HG03442 (cell line): ENCODE data around the gene SYT8.
"Not testable (repeated sequence)": the region's sequence is repeated elsewhere in the genome, so short reads cannot be mapped to it uniquely, and the experiment has no call there.

Experiments
- ATAC-seq: cut with Tn5 transposase; IDR thresholded peaks from one replicate; pipeline ENCODE4 v1.9.1; 2021; ENCODE audit warnings: mild to moderate bottlenecking, moderate library complexity; ENCODE audit not compliant: unreplicated experiment

The SYT8 gene

DNA sequence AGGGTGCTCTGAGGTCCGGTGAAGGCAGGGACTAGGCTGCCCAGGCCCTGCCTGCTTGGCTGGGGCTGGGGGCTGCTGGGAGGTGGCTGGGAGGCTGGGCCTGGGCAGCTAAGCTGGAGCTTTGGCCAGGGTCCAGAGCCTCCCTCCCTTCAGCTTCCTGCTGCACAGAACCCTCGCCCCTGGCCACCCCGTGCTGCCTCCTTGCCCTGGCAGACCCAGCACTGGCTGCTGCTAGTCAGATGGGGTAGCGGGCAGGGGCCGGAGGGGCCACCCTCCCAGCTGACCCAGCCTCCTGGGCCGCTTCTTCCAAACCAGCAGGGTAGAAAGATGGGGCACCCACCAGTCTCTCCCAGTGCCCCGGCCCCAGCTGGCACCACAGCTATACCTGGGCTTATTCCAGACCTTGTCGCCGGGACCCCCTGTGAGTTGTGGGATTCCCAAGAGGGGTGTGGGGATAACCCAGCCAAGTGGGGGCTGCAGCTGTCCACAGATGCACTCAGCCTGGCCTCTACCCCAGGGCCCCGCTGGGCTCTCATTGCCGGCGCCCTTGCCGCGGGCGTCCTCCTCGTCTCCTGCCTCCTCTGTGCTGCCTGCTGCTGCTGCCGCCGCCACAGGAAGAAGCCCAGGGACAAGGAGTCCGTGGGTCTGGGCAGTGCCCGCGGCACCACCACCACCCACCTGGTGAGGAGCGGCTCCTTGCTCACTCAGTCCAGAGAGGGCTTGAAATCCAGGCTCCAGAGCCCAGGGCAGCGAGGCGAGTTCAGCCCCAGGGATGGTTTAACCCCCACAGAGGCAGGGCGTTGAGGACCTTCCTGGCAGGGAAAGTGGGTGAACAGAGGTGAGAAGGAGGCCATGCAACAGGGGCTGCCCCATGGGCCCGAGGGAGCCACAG lies at the start of gene SYT8:
Gene SYT8 (plus strand): TSS at position 212 of the 892 bp plus-strand sequence. CDS start 116 bp downstream, at position 328.
- ATAC-seq: no peak

- ATAC-seq: no peak
These were observed 48.9 kb upstream of the SYT8 start for GRCh38 chr11:1785749-1786413.

GRCh38 chr11:1786466-1786865 lies 48.3 kb upstream of the SYT8 start:
- ATAC-seq: no peak

DNA sequence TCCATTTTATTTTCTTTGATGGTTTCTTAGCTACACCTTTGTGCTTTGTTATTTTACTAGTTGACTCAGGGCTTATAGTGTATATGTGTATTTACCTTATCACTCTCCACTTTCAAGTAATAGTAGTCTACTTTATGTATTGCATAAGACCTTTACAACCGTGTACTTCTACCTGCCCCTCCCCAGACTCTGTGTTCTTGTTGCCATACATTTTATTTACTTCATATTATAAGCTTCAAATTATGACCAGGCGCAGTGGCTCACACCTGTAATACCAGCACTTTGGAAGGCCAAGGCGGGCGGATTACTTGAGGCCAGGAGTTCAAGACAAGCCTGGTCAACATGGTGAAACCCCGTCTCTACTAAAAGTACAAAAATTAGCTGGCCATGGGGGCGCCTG lies 42.9 kb upstream of the SYT8 start:
- no peak for ATAC-seq

DNA sequence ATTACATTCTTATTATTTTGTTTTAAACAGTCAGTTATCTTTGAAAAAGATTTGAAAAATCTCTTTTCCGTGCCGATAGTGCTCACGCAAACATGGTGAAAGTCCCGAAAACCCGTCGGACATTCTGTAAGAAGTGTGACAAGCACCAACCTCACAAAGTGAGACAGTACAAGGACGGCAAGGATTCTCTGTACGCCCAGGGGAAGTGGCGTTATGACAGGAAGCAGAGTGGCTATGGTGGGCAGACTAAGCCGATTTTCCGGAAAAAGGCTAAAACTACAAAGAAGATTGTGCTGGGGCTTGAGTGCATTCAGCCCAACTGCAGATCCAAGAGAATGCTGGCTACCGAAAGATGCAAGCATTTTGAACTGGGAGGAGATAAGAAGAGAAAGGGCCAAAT lies 42.3 kb upstream of the SYT8 start:
- no peak for ATAC-seq

- no peak for ATAC-seq
These were observed 41.7 kb upstream of the SYT8 start for GRCh38 chr11:1793081-1793480.

GRCh38 chr11:1796413-1797011 lies 38.3 kb upstream of the SYT8 start:
- no peak for ATAC-seq

DNA sequence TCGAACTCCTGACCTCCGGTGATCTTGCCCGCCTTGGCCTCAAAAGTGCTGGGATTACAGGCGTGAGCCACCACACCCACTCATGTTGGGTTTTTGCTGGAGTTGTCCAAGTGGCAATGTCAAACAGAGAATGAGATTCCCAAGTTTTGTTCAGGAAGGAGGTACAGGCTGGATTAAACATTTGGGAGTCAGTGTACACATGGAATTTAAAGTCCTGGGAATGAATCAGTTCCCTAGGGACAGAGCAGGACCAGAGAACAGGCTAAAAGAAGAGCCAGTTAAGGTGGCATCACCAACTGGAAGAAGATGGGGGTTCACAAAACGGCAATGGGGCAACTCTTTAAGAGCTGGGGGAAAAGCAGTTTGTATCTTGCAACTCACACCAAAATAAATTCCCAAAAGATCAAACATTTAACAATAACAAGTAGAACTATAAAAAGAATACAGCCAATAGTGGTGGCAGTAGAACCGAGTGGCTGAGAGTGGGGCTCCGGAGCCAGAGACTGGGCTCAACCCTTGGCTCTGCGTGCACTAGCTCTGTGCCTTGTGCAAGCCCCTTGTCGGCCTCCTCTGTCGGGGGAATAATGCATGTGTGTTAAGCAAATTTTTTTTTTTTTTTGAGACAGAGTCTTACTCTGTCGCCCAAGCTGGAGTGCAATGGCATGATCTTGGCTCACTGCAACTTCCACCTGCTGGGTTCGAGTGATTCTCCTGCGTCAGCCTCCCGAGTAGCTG lies 37.2 kb upstream of the SYT8 start:
- no peak for ATAC-seq

GRCh38 chr11:1803246-1803645 lies 31.5 kb upstream of the SYT8 start:
- no peak for ATAC-seq

- ATAC-seq: not testable (repeated sequence)
These were observed 30.8 kb upstream of the SYT8 start for GRCh38 chr11:1803835-1804519.

- no peak for ATAC-seq
These were observed 29.3 kb upstream of the SYT8 start for GRCh38 chr11:1805525-1805924.

GRCh38 chr11:1807264-1807995 lies 27.4 kb upstream of the SYT8 start:
- ATAC-seq: no peak

- ATAC-seq: no peak
These were observed 24.0 kb upstream of the SYT8 start for GRCh38 chr11:1810761-1811160.

GRCh38 chr11:1812274-1812673 lies 22.5 kb upstream of the SYT8 start:
- no peak for ATAC-seq

GRCh38 chr11:1812801-1813200 lies 22.0 kb upstream of the SYT8 start:
- ATAC-seq: no peak

- ATAC-seq: not testable (repeated sequence)
These were observed 21.4 kb upstream of the SYT8 start for GRCh38 chr11:1813356-1813755.

DNA sequence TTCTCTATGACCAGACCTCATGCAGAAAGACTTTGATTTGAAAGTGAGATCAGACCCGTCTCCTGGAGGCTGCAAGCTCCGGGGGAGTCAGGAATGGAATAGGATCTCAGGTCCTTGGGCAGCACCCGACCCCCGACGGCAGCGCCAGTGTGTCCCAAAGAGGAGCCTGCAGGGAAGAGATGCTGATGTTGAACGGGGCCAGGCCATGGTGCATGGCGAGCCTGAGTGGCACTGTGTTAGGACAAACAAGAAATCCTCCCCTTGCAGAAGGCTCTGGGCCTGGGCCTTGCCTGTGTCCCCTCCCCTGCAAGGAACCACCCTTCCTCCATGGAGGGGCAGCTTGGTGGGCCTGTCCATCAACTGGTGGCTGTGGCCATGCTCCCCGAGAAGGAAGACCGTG lies 20.1 kb upstream of the SYT8 start:
- no peak for ATAC-seq

- no peak for ATAC-seq
These were observed 19.5 kb upstream of the SYT8 start for GRCh38 chr11:1815311-1815710.

- no peak for ATAC-seq
These were observed 19.0 kb upstream of the SYT8 start for GRCh38 chr11:1815751-1816150.

GRCh38 chr11:1817000-1817399 lies 17.8 kb upstream of the SYT8 start:
- no peak for ATAC-seq
